IMR-90 (cell line): Measurements from ENCODE around the gene ZCCHC14. TPM values are rescaled to one million over a fixed set of nuclear protein-coding genes. Genes with fewer than 3 reads are reported as not detected.

ENCODE experiments used
- ATAC-seq: fragments of 200-7000 bp; cut with Tn5 transposase; 2 replicates; pipeline ENCODE4 v1.9.1; 2020; ENCODE audit warnings: low read depth, mild to moderate bottlenecking, moderate library complexity
- BruUV-seq: library from RNA; stranded (reverse); fragments of 400-500 nt; replicated peaks from 2 replicates; lab custom pipeline; 2021; lab: Mats Ljungman, UMichigan
- CTCF ChIA-PET: fragments of 300-600 bp; formaldehyde crosslinking; extraction: SDS; loops from one replicate; lab custom pipeline; 2021; ENCODE audit warnings: antibody characterized with exemption; lab: Yijun Ruan, JAX
- POLR2A ChIA-PET: fragments of 300-600 bp; sonication (Branson Sonifier 250); formaldehyde crosslinking; loops from one replicate; lab custom pipeline; 2022; ENCODE audit warnings: antibody characterized with exemption; ENCODE audit not compliant: unreplicated experiment; lab: Charles Lee
- DNase-seq: peaks from one replicate; pipeline ENCODE4 v3.0.0; 2013
- H2AFZ ChIP-seq: replicated peaks from 2 replicates; pipeline ENCODE3; 2013; ENCODE audit warnings: low read length, mild to moderate bottlenecking; ENCODE audit not compliant: poor library complexity
- H2AK5ac ChIP-seq: 2 replicates; pipeline ENCODE4 v1.6.1; 2013; ENCODE audit warnings: low read depth, low read length, inconsistent platforms
- H2AK9ac ChIP-seq: replicated peaks from 2 replicates; pipeline ENCODE3; 2013; ENCODE audit warnings: mild to moderate bottlenecking, low read depth, low read length, moderate library complexity; ENCODE audit not compliant: poor library complexity
- H2BK120ac ChIP-seq: 2 replicates; pipeline ENCODE4 v1.6.1; 2013; ENCODE audit warnings: low read depth, low read length, inconsistent platforms
- H2BK15ac ChIP-seq: 3 replicates; pipeline ENCODE4 v1.6.1; 2013; ENCODE audit warnings: low read depth, low read length, inconsistent platforms
- H2BK20ac ChIP-seq: 2 replicates; pipeline ENCODE4 v1.6.1; 2013; ENCODE audit warnings: low read depth, mild to moderate bottlenecking, inconsistent platforms, low read length, moderate library complexity
- H2BK5ac ChIP-seq: 2 replicates; pipeline ENCODE4 v1.6.1; 2013; ENCODE audit warnings: mild to moderate bottlenecking, low read depth, low read length, inconsistent platforms; ENCODE audit not compliant: poor library complexity, severe bottlenecking
- H3K14ac ChIP-seq: replicated peaks from 2 replicates; pipeline ENCODE4 v1.6.1; 2013; ENCODE audit warnings: low read depth, low read length, inconsistent platforms
- H3K18ac ChIP-seq: 2 replicates; pipeline ENCODE4 v1.6.1; 2013; ENCODE audit warnings: low read depth, low read length, control low read depth
- H3K23ac ChIP-seq: 2 replicates; pipeline ENCODE4 v1.6.1; 2013; ENCODE audit warnings: low read depth, low read length, inconsistent platforms
- H3K27ac ChIP-seq: 2 replicates; pipeline ENCODE4 v1.5.1; 2013; ENCODE audit warnings: mild to moderate bottlenecking, control low read depth, low read length; ENCODE audit not compliant: insufficient read depth
- H3K27me3 ChIP-seq: 2 replicates; pipeline ENCODE4 v1.6.1; 2013; ENCODE audit warnings: low read length; ENCODE audit not compliant: control insufficient read depth, insufficient read depth
- H3K36me3 ChIP-seq: 2 replicates; pipeline ENCODE4 v1.6.1; 2013; ENCODE audit warnings: low read length, mixed read lengths; ENCODE audit not compliant: control insufficient read depth, insufficient read depth
- H3K4ac ChIP-seq: 2 replicates; pipeline ENCODE4 v1.6.1; 2013; ENCODE audit warnings: low read depth, low read length, inconsistent platforms
- H3K4me1 ChIP-seq: 2 replicates; pipeline ENCODE4 v1.6.1; 2013; ENCODE audit warnings: low read length, mixed read lengths; ENCODE audit not compliant: control insufficient read depth, insufficient read depth
- H3K4me2 ChIP-seq: 2 replicates; pipeline ENCODE4 v1.6.1; 2013; ENCODE audit warnings: low read depth, mild to moderate bottlenecking, control low read depth, low read length, moderate library complexity
- H3K4me3 ChIP-seq: 2 replicates; pipeline ENCODE4 v1.5.1; 2013; ENCODE audit warnings: low read depth, mild to moderate bottlenecking, control low read depth, low read length, moderate library complexity; ENCODE audit not compliant: insufficient read depth
- H3K56ac ChIP-seq: 2 replicates; pipeline ENCODE4 v1.6.1; 2013; ENCODE audit warnings: low read length, inconsistent platforms; ENCODE audit not compliant: insufficient read depth; ENCODE audit errors: extremely low read depth
- H3K79me1 ChIP-seq, 2 experiments: 2 replicates each; pipeline ENCODE4 v1.6.1; 2013; ENCODE audit warnings: low read length in 2 of 2, inconsistent platforms in 1 of 2, low read depth in 1 of 2
- H3K9ac ChIP-seq: 2 replicates; pipeline ENCODE4 v1.6.1; 2013; ENCODE audit warnings: low read depth, low read length, control low read depth
- H3K9me1 ChIP-seq: 2 replicates; pipeline ENCODE4 v1.6.1; 2013; ENCODE audit warnings: low read length, inconsistent platforms; ENCODE audit not compliant: insufficient read depth
- H3K9me3 ChIP-seq: 2 replicates; pipeline ENCODE4 v1.6.1; 2013; ENCODE audit warnings: low read length; ENCODE audit not compliant: control insufficient read depth, insufficient read depth
- H4K20me1 ChIP-seq: 2 replicates; pipeline ENCODE4 v1.6.1; 2013; ENCODE audit warnings: low read length, inconsistent platforms; ENCODE audit not compliant: insufficient read depth
- H4K5ac ChIP-seq: 2 replicates; pipeline ENCODE4 v1.6.1; 2013; ENCODE audit warnings: mild to moderate bottlenecking, low read depth, low read length, control low read depth
- H4K8ac ChIP-seq, 2 experiments: 2 replicates each; pipeline ENCODE4 v1.6.1; 2013; ENCODE audit warnings: low read depth in 2 of 2, low read length in 2 of 2, control low read depth in 1 of 2, inconsistent platforms in 1 of 2
- H4K91ac ChIP-seq: 2 replicates; pipeline ENCODE4 v1.6.1; 2013; ENCODE audit warnings: low read depth, low read length, inconsistent platforms; ENCODE audit not compliant: insufficient read depth
- NFE2L2 ChIP-seq: fragments of 150-350 bp; IDR thresholded peaks from 2 replicates; pipeline ENCODE4 v1.6.1; 2016; ENCODE audit warnings: low read depth, mild to moderate bottlenecking, low read length
- RAD21 ChIP-seq: IDR thresholded peaks from 2 replicates; pipeline ENCODE4 v1.6.1; 2012; ENCODE audit warnings: low read length, improper control_type of control experiment
- RCOR1 ChIP-seq: IDR thresholded peaks from 2 replicates; pipeline ENCODE4 v1.6.1; 2012; ENCODE audit warnings: mild to moderate bottlenecking, low read length, improper control_type of control experiment; ENCODE audit not compliant: insufficient replicate concordance
- WGBS, 2 experiments: methylation state at CpG; one replicate each; pipeline versions ENCODE4 v1.1.5 to v1.1.7; 2013; ENCODE audit warnings: missing lambda C conversion rate in 2 of 2; ENCODE audit not compliant: insufficient read length in 1 of 2; ENCODE audit errors: extremely low coverage in 2 of 2; 5-methylcytosine and 5-hydroxymethylcytosine counted together
- dilution Hi-C: fragments of 300-500 bp; cut with HindIII; formaldehyde crosslinking; loops from one replicate; pipeline ENCODE4 v1.14.3; 2018; ENCODE audit warnings: low sequenced_read_pairs; ENCODE audit not compliant: unreplicated experiment
- in situ Hi-C: fragments of 300-500 bp; cut with MboI; formaldehyde crosslinking; loops from 3 replicates; pipeline ENCODE4 v1.14.3; 2019; ENCODE audit warnings: low sequenced_read_pairs, inconsistent platforms, mixed read lengths
- intact Hi-C: fragments of 100-400 bp; cut with micrococcal nuclease; formaldehyde crosslinking; loops from 2 replicates; pipeline ENCODE4 v1.10.0; 2022
- polyA plus RNA-seq, 3 experiments: library from polyadenylated mRNA; depleted of rRNA; stranded (reverse); fragments of >200 nt; gene quantifications; 2 replicates each; pipeline ENCODE4 v1.2.3, GENCODE V29; 2012; ENCODE audit warnings: low replicate concordance in 1 of 3
- total RNA-seq: library from RNA; depleted of rRNA; stranded (reverse); fragments of >200 nt; gene quantifications from 2 replicates; pipeline ENCODE4 v1.2.3, GENCODE V29; 2012

Gene ZCCHC14
- total and polyA plus RNA-seq, 2 of the 4 experiments (the other 2 are of a cell fraction): 2.5 to 5.3 TPM

- no peak overlapping the region for H3K9ac ChIP-seq
- in situ Hi-C loops: no loop called here
Measured at GRCh38 chr16:87457061-87457611, 35.7 kb downstream of the ZCCHC14 start.

More at GRCh38 chr16:87457061-87457611, 35.7 kb downstream of the ZCCHC14 start:
- Histone ChIP-seq H2BK120ac (peak overlapping the region; percentile 91), H3K56ac (peak overlapping the region; percentile 16; the same call in 1 of the 2 replicates), H2BK5ac (peak overlapping the region; percentile 64), H2AK5ac (peak overlapping the region; percentile 76), H2BK20ac (peak overlapping the region; percentile 82), H2AFZ (no peak overlapping the region), H3K79me1 (peaks cover 22 to 66% of the 10 kb centered on the region in 2 experiments), H3K23ac (peak overlapping the region; percentile 88), H4K8ac (peak overlapping the region in 1 of 2 experiments; percentile 80; a peak in 3 of 4 replicates), H3K36me3 (peaks cover 24% of the 10 kb centered on the region), H4K5ac (peak overlapping the region; percentile 70; the same call in 1 of the 2 replicates), H2AK9ac (peak overlapping the region; percentile 7), H3K27me3 (no peaks in the 10 kb centered on the region), H3K4me1 (peaks cover 16% of the 10 kb centered on the region), H3K4ac (peak overlapping the region; percentile 91), H4K91ac (peak overlapping the region; percentile 60; the same call in 1 of the 2 replicates), H3K14ac (peak overlapping the region; percentile 70), H3K9me1 (peaks cover 26% of the 10 kb centered on the region), H3K4me2 (peak overlapping the region; percentile 0; the same call in 1 of the 2 replicates), H2BK15ac (peak overlapping the region; percentile 95; the same call in 2 of the 3 replicates), H3K9me3 (no peaks in the 10 kb centered on the region), H4K20me1 (peaks cover 14% of the 10 kb centered on the region), H3K27ac (peak overlapping the region; percentile 57; the same call in 1 of the 2 replicates), H3K18ac (peak overlapping the region; percentile 6), H3K4me3 (no peak overlapping the region)
- DNase-seq (peak; percentile 76), ATAC-seq (peak; percentile 38)
- TF ChIP-seq RCOR1 (peak; percentile 86), RAD21 (no peak), NFE2L2 (no peak)
- BruUV-seq: no TSS peak
- WGBS, 2 experiments: 60% methylated on average over 1 of the region's 4 CpGs; no CpG with 5 or more reads in 1 of the 2 experiments
- dilution Hi-C loops (no loop called here), intact Hi-C loops (no loop called here)
- CTCF ChIA-PET: interaction anchor here (0.6 kb wide), 1 partner anchor 159 kb away, joined by 3 read pairs; no protein-coding TSS in a partner anchor
- POLR2A ChIA-PET: no interaction called here
